GM23248 (cell line): Measurements from ENCODE around the gene AAK1. TPM values are rescaled to one million over a fixed set of nuclear protein-coding genes. Genes with fewer than 3 reads are reported as not detected.

Experiments
- DNase-seq: peaks from one replicate; pipeline ENCODE4 v3.0.0-alpha.2; 2015
- H2AFZ ChIP-seq: fragments of 200-600 bp; sonication (generic); 2 replicates; pipeline ENCODE4 v1.6.1; 2016; ENCODE audit warnings: antibody characterized with exemption
- H3F3A ChIP-seq: fragments of 200-600 bp; sonication (generic); 2 replicates; pipeline ENCODE4 v1.6.1; 2016; ENCODE audit warnings: mild to moderate bottlenecking, antibody characterized with exemption, mixed run types; ENCODE audit not compliant: insufficient read depth
- H3K27ac ChIP-seq: fragments of 200-600 bp; sonication (generic); 2 replicates; pipeline ENCODE4 v1.5.1; 2016; ENCODE audit warnings: mild to moderate bottlenecking
- H3K27me3 ChIP-seq: fragments of 200-600 bp; sonication (generic); replicated peaks from 2 replicates; pipeline ENCODE4 v1.6.1; 2016; ENCODE audit warnings: mild to moderate bottlenecking; ENCODE audit not compliant: insufficient read depth
- H3K36me3 ChIP-seq: fragments of 200-600 bp; sonication (generic); 2 replicates; pipeline ENCODE4 v1.6.1; 2016; ENCODE audit warnings: low read depth, mild to moderate bottlenecking
- H3K4me1 ChIP-seq: fragments of 200-600 bp; sonication (generic); 2 replicates; pipeline ENCODE4 v1.6.1; 2016; ENCODE audit warnings: mild to moderate bottlenecking; ENCODE audit not compliant: insufficient read depth
- H3K4me2 ChIP-seq: fragments of 200-600 bp; sonication (generic); one replicate; pipeline ENCODE4 v1.6.1; 2016; ENCODE audit warnings: mild to moderate bottlenecking; ENCODE audit not compliant: unreplicated experiment
- H3K4me3 ChIP-seq: fragments of 200-600 bp; sonication (generic); 2 replicates; pipeline ENCODE4 v1.5.1; 2016; ENCODE audit warnings: mild to moderate bottlenecking
- H3K79me2 ChIP-seq: fragments of 200-600 bp; sonication (generic); 2 replicates; pipeline ENCODE4 v1.6.1; 2016; ENCODE audit warnings: mild to moderate bottlenecking; ENCODE audit not compliant: insufficient read depth
- H3K9ac ChIP-seq: fragments of 200-600 bp; sonication (generic); 2 replicates; pipeline ENCODE4 v1.6.1; 2016; ENCODE audit warnings: mild to moderate bottlenecking
- H3K9me2 ChIP-seq: fragments of 200-600 bp; sonication (generic); 2 replicates; pipeline ENCODE4 v1.6.1; 2016; ENCODE audit warnings: mixed run types, mild to moderate bottlenecking, moderate library complexity; ENCODE audit not compliant: insufficient read depth
- H3K9me3 ChIP-seq: fragments of 200-600 bp; sonication (generic); one replicate; pipeline ENCODE4 v1.6.1; 2017; ENCODE audit warnings: low read depth
- H4K20me1 ChIP-seq: fragments of 200-600 bp; sonication (generic); 2 replicates; pipeline ENCODE4 v1.6.0; 2016; ENCODE audit not compliant: insufficient read depth
- EZH2 ChIP-seq: fragments of 200-600 bp; sonication (generic); IDR thresholded peaks from 2 replicates; pipeline ENCODE4 v1.6.1; 2018; ENCODE audit warnings: antibody characterized with exemption, mild to moderate bottlenecking; ENCODE audit not compliant: insufficient read depth, poor library complexity, severe bottlenecking
- EZH2phosphoT487 ChIP-seq: fragments of 200-600 bp; sonication (generic); IDR thresholded peaks from 2 replicates; pipeline ENCODE4 v1.6.1; 2018; ENCODE audit warnings: antibody characterized with exemption, moderate library complexity, mild to moderate bottlenecking, low read depth; ENCODE audit not compliant: insufficient read depth
- WGBS, 2 experiments: methylation state at CpG; one replicate each; pipeline ENCODE4 v1.1.6; 2015 to 2017; ENCODE audit warnings: low lambda C conversion rate in 2 of 2, low coverage in 1 of 2; ENCODE audit errors: missing lambda C conversion rate in 2 of 2; 5-methylcytosine and 5-hydroxymethylcytosine counted together
- in situ Hi-C: fragments of 300-500 bp; cut with MboI; formaldehyde crosslinking; loops from 2 replicates; pipeline ENCODE4 v1.15.0; 2020
- polyA plus RNA-seq: library from polyadenylated mRNA; unstranded; fragments of >200 nt; fragmentation: Nextera tagmentation; extraction: Ambion mirVana; gene quantifications from 2 replicates; pipeline ENCODE4 v1.2.1, GENCODE V29; 2016
- total RNA-seq: library from RNA; depleted of rRNA; stranded (reverse); fragments of >200 nt; shearing (Covaris generic); gene quantifications from 2 replicates; pipeline ENCODE4 v1.2.3, GENCODE V29; 2014

Gene AAK1
- total and polyA plus RNA-seq, 2 experiments from 2014 or later = 41.2 to 50.7 TPM

DNA sequence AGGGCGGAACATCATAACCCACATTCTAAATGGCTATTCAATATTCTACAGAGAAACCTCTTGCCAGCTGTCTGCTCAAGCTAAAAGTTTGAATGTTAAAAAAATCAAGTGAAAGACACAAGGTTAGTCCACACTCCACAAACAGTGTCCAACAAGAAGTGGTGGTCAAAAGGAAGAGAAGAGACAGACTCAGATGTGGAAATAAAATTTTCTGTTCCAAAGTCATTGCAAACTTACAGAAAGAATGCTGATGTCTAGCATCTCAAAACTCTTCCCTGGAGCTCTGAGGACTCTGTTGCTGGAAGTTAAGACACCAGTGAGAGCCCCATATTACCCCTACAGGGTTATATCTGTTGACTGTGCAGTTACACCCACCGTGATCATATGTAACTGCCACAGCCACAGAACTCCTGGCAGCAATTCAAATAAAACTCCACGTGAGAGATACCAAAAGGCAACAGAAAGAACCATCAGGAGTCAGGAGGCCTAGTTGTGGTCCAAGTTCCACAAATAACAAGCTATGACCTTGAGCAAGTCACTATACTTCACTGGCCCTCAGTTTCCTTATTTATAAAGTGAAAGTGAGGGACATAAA lies 60.9 kb downstream of the AAK1 start:
- H3K36me3 ChIP-seq = no peaks in the 10 kb centered on the region
- H3K9me2 ChIP-seq = no peaks in the 10 kb centered on the region
- WGBS, 2 experiments = 34 to 37% methylated on average over 3 of the region's 3 CpGs
- no peak overlapping the region for H2AFZ ChIP-seq
- in situ Hi-C loops = no loop called here
- no peak overlapping the region for H3K4me3 ChIP-seq
- H3K9me3 ChIP-seq = no peaks in the 10 kb centered on the region
- peaks cover 99% of the 10 kb centered on the region for H3K79me2 ChIP-seq
- DNase-seq = peak; percentile 27
- peaks cover 14% of the 10 kb centered on the region; the same call in 1 of the 2 replicates for H3F3A ChIP-seq
- TF ChIP-seq EZH2 (no peak), EZH2phosphoT487 (no peak)
- H3K4me2 ChIP-seq = peak overlapping the region; percentile 13
- H3K9ac ChIP-seq = no peak overlapping the region
- no peak overlapping the region for H3K27ac ChIP-seq
- H3K4me1 ChIP-seq = peaks cover 19% of the 10 kb centered on the region
- H3K27me3 ChIP-seq = no peaks in the 10 kb centered on the region
- H4K20me1 ChIP-seq = peaks cover 9% of the 10 kb centered on the region; the same call in 1 of the 2 replicates

DNA sequence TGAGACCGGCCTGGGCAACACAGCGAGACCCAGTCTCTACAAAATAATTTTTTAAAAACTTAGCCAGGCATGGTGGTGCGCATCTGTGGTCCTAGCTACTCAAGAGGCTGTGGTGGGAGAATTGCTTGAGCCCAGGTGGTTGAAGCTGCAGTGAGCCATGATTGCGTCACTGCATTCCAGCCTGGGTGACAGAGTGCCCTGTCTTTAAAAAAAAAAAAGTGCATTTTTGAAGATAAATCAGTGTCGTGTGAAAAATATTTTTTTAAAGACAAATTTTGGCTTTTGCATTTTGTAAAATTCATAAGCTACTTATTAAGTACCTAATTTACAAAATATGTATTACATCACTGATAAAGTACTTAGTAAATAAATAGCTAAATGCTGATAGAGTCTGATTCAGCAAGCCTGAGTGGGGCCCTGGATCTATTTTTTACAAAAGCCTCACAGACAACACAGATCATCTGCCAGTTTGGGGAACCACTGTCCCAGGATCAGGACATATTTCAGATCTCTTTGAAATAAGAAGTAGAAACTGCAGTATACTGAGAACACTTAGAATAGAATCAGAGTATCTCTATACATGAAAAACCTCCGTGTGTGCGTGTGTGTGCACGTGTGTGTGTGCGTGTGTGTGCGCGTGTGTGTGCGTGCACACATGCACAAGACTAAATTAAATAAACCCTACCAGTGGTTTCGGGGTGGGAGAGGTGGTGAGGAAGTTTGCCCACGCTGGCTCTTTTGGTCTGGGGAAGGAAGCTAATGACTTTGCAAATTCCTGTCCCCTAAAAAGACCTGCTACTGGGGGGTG lies 61.6 kb downstream of the AAK1 start:
- 81 to 82% methylated on average over 14 of the region's 14 CpGs for WGBS, 2 experiments
- Histone ChIP-seq H3K4me3 (no peak overlapping the region), H3K9ac (peak overlapping the region; percentile 17; the same call in 1 of the 2 replicates), H3K27ac (no peak overlapping the region), H3K79me2 (peaks cover 100% of the 10 kb centered on the region), H3K36me3 (no peaks in the 10 kb centered on the region), H3K27me3 (no peaks in the 10 kb centered on the region), H4K20me1 (peaks cover 9% of the 10 kb centered on the region; the same call in 1 of the 2 replicates), H3K4me2 (peak overlapping the region; percentile 13), H3F3A (peaks cover 14% of the 10 kb centered on the region; the same call in 1 of the 2 replicates), H3K9me3 (no peaks in the 10 kb centered on the region), H3K4me1 (peaks cover 19% of the 10 kb centered on the region), H2AFZ (no peak overlapping the region), H3K9me2 (no peaks in the 10 kb centered on the region)
- in situ Hi-C loops = no loop called here
- peak; percentile 52 for DNase-seq
- TF ChIP-seq EZH2 (no peak), EZH2phosphoT487 (no peak)

DNA sequence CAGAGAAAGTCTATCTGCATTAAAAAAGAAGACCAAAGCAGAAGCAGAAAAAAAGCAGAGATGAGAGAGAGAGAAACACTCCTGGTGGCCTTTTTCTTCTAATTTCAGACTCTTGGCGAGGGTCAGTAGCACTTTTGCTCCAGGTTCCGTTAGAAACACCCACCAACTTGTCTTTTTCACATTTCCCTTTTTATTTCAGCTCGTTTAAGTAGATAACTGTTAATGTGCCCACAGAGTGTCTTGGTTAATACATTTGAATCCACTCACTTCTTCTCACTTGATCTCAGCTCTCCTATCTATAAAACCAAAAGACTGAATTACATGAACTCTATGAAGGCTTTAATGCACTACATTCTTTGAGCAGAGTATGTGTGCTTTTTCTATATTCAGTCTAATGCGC lies 63.1 kb downstream of the AAK1 start:
- no peaks in the 10 kb centered on the region for H3K9me3 ChIP-seq
- TF ChIP-seq EZH2 (no peak), EZH2phosphoT487 (no peak)
- H2AFZ ChIP-seq = no peak overlapping the region
- peaks cover 9% of the 10 kb centered on the region; the same call in 1 of the 2 replicates for H4K20me1 ChIP-seq
- H3F3A ChIP-seq = peaks cover 14% of the 10 kb centered on the region; the same call in 1 of the 2 replicates
- peaks cover 19% of the 10 kb centered on the region for H3K4me1 ChIP-seq
- no peak overlapping the region for H3K27ac ChIP-seq
- no peak overlapping the region for H3K4me2 ChIP-seq
- DNase-seq = no peak
- H3K9me2 ChIP-seq = no peaks in the 10 kb centered on the region
- H3K36me3 ChIP-seq = no peaks in the 10 kb centered on the region
- no peaks in the 10 kb centered on the region for H3K27me3 ChIP-seq
- no peak overlapping the region for H3K9ac ChIP-seq
- 81 to 87% methylated on average over 4 of the region's 4 CpGs for WGBS, 2 experiments
- H3K79me2 ChIP-seq = peaks cover 100% of the 10 kb centered on the region
- H3K4me3 ChIP-seq = no peak overlapping the region
- in situ Hi-C loops = no loop called here

DNA sequence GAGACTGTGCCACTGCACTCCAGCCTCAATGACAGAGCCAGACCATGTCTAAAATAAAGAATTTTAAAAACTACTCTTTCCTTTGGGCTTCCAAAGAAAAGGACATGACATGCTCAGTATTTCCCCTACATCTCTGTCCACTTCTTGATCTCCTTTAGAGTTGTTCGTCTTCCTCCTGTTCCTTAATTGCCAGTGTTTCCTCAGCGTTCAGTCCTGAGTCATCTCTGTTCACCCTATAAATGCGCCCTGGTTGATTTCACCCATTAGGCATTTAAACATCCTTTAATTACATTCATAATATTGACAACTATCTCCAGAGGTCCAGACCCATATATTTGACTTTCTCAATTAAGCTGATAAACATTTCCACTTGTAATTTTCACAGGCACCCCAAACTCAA lies 64.0 kb downstream of the AAK1 start:
- Histone ChIP-seq H3K27me3 (no peaks in the 10 kb centered on the region), H4K20me1 (peaks cover 9% of the 10 kb centered on the region; the same call in 1 of the 2 replicates), H2AFZ (no peak overlapping the region), H3K79me2 (peaks cover 100% of the 10 kb centered on the region), H3K27ac (no peak overlapping the region), H3K9ac (no peak overlapping the region), H3K4me3 (no peak overlapping the region), H3K9me3 (no peaks in the 10 kb centered on the region), H3K4me1 (peaks cover 19% of the 10 kb centered on the region), H3K4me2 (no peak overlapping the region), H3F3A (peaks cover 14% of the 10 kb centered on the region; the same call in 1 of the 2 replicates), H3K9me2 (no peaks in the 10 kb centered on the region), H3K36me3 (no peaks in the 10 kb centered on the region)
- TF ChIP-seq EZH2 (no peak), EZH2phosphoT487 (no peak)
- in situ Hi-C loops = no loop called here
- WGBS, 2 experiments = 62 to 77% methylated on average over 3 of the region's 3 CpGs
- peak; percentile 36 for DNase-seq
